ENCODE results near the gene EHMT2. TPM values are rescaled to one million over a fixed set of nuclear protein-coding genes. Genes with fewer than 3 reads are reported as not detected.

Gene EHMT2
- total and polyA plus RNA-seq, 2 of the 13 experiments (the other 11 are each of a cell fraction or from before 2014, with no cell fraction given): 55.2 to 69.2 TPM

GRCh38 chr6:31862344-31863235, 34.9 kb downstream of the EHMT2 start, which contains the start of gene NEU1 (continued):
- peak; percentile 88; the same call in 1 of the 2 replicates for TF ChIP-seq ZNF670 (CRISPR knock-in tag; IDR thresholded peaks at IDR 0.05; ENCODE audit: borderline replicate concordance)
- TF ChIP-seq TOE1 (CRISPR knock-in tag; IDR thresholded peaks at IDR 0.05): no peak; the same call in 1 of the 2 replicates
- 0 out of 2 replicates have a peak, but pooled peaks have one; percentile 3 for TF ChIP-seq ZNF770 (CRISPR knock-in tag; IDR thresholded peaks at IDR 0.05)
- TF ChIP-seq ZFY (CRISPR knock-in tag; IDR thresholded peaks at IDR 0.05): peak; percentile 69
- TF ChIP-seq PPARG (CRISPR knock-in tag; conservative IDR thresholded peaks at IDR 0.05): peak; percentile 70
- TF ChIP-seq KDM1A (CRISPR knock-in tag; IDR thresholded peaks at IDR 0.05): 0 out of 2 replicates have a peak, but pooled peaks have one; percentile 46
- peak; percentile 78; the same call in 1 of the 2 replicates for TF ChIP-seq MLX (CRISPR knock-in tag; IDR thresholded peaks at IDR 0.05)
- peak; percentile 69 for TF ChIP-seq PAXIP1 (CRISPR knock-in tag; conservative IDR thresholded peaks at IDR 0.05)
- no peak for TF ChIP-seq SYNCRIP (IDR thresholded peaks at IDR 0.05; ENCODE audit: insufficient read depth, low read depth, low read length)
- TF ChIP-seq ZNF326 (CRISPR knock-in tag; IDR thresholded peaks at IDR 0.05; ENCODE audit: borderline replicate concordance): no peak
- TF ChIP-seq TCF7 (IDR thresholded peaks at IDR 0.05; ENCODE audit: low read depth): no peak
- no peak; the same call in 1 of the 2 replicates for TF ChIP-seq JUN (CRISPR knock-in tag; IDR thresholded peaks at IDR 0.05)
- TF ChIP-seq SALL1 (CRISPR knock-in tag; IDR thresholded peaks at IDR 0.05): peak; percentile 90
- no peak for TF ChIP-seq GABPA (IDR thresholded peaks at IDR 0.05; ENCODE audit: low read depth, low read length)
- TF ChIP-seq GABPA (CRISPR knock-in tag; IDR thresholded peaks at IDR 0.05; ENCODE audit: low read depth): peak; percentile 75
- peak; percentile 57; the same call in 1 of the 2 replicates for TF ChIP-seq SOX5 (CRISPR knock-in tag; IDR thresholded peaks at IDR 0.05; ENCODE audit: borderline replicate concordance)
- peak; percentile 96; the same call in 1 of the 2 replicates for TF ChIP-seq POLR2AphosphoS2 (IDR thresholded peaks at IDR 0.05; ENCODE audit: low read depth, low read length)
- TF ChIP-seq TBX2 (CRISPR knock-in tag; IDR thresholded peaks at IDR 0.05; ENCODE audit: borderline replicate concordance): peak; percentile 54; the same call in 1 of the 2 replicates
- TF ChIP-seq CREBL2 (CRISPR knock-in tag; IDR thresholded peaks at IDR 0.05; ENCODE audit: borderline replicate concordance): peak; percentile 19; the same call in 1 of the 2 replicates
- peak; percentile 95 for TF ChIP-seq KDM4B (CRISPR knock-in tag; IDR thresholded peaks at IDR 0.05)
- peak; percentile 24; the same call in 1 of the 2 replicates for TF ChIP-seq ZNF276 (CRISPR knock-in tag; IDR thresholded peaks at IDR 0.05; ENCODE audit: low read depth)

Data from HepG2 (cell line).